Inferior parietal cortex (tissue), 1 donor: Measurements from ENCODE around the gene ADAM12.
"Not testable (repeated sequence)": the region's sequence is repeated elsewhere in the genome, so short reads cannot be mapped to it uniquely, and the experiment has no call there.

Source experiments
- DNase-seq: peaks from one replicate; pipeline ENCODE4 v3.0.0-alpha.2; 2016; ENCODE audit errors: extremely low spot score

The ADAM12 gene

DNA sequence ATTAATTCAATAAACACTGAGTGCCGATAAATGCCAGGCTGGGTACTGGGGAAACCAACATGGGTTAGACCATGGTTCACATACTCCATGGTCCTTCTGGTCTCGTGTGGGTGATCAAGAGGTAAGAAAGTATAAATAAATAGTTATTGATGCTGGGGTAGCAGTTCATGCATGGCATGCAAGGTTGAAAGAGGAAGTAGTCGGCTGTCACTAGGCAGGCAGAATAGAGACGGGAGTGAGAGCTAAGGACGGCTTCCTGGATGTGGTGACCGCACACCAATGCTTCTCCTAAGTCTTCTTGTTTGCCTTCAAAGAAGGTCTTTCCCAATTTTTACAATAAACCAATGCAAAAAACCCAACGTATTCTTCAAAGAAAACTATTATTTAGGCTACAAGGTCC lies 208.6 kb downstream of the ADAM12 start:
- DNase-seq: no peak

DNA sequence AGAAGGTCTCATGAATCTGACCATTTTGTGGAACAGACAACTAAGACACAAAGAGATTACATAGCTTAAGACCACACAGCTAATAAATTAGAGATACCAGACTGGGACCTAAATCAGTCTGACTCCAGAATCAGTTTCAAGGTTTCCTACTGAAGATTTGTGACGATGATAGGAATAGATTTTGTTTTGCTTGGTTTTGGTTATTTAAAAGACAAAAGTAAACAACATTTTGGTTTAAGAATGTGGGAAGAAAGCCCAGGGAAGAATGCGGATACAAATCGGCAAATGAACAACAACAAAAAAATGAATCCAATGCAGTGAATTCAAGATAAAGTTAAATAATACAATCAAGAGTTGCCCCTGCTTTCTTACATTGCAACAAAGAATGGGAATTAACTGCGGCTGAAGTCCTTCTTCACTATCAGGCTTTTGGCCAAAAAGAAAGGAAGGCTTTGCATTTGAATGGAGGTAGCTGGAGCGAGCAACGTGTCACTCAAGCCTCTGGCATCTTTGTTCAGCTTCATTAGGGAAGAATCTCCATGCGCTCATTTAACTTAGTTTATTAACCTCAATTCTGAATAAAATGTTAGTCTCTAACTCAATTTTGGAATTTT lies 210.8 kb downstream of the ADAM12 start:
- DNase-seq: no peak

DNA sequence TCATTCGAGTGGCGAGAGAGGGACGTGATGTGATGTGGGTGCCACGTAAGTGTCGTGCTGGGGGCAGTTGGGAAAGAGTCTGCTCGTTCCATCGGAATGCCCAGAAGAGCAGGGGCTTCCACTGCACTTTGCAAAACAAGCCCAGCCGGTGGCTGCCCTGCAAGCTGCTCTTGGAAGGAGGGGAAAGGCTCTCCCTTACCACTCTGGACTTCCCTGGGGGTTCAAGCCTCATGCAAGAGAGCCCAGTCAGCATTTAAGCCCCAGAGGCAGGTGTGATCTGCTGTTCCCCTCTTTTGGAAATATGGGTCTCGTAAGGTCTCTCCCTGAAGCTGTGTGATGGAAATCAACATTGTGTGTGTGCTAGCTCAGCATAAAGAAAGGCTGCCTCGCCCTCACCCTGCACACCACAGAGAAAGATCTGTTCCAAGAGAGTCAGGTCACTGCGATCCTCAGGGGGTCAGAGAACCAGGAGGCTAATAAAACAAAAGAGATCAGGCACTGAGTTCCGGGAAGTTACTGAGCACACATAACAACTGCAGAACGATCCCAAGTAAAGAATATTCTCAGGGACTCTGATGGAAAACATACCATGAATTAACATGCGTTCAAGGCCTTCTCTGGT lies 212.5 kb downstream of the ADAM12 start:
- DNase-seq: no peak

DNA sequence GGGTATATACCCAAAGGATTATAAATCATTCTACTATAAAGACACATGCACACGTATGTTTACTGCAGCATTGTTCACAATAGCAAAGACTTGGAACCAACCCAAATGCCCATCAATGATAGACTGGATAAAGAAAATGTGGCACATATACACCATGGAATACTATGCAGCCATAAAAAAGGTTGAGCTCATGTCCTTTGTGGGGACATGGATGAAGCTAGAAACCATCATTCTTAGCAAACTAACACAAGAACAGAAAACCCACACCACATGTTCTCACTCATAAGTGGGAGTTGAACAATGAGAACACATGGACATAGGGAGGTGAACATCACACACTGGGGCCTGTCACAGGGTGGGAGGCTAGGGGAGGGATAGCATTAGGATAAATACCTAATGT lies 215.5 kb downstream of the ADAM12 start:
- not testable (repeated sequence) for DNase-seq

DNA sequence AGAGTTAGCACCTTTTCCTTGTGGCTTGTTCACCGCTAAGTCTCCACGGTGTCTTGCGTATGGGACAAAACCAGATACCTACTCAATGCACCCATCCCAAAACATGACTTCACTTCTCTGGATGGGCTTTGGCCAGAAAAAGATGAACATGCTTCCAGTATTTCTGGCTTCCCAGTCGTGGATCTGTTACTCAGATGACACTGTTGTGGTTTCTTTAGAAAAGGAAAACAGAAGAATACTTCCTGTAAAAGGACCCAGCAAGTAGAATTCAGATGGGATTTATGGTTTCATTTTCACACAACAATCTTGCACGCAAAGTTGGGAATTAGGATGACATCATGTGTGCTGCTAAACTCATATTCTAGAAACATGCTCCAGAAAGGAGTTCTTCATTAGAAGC lies 216.7 kb downstream of the ADAM12 start:
- DNase-seq: no peak

DNA sequence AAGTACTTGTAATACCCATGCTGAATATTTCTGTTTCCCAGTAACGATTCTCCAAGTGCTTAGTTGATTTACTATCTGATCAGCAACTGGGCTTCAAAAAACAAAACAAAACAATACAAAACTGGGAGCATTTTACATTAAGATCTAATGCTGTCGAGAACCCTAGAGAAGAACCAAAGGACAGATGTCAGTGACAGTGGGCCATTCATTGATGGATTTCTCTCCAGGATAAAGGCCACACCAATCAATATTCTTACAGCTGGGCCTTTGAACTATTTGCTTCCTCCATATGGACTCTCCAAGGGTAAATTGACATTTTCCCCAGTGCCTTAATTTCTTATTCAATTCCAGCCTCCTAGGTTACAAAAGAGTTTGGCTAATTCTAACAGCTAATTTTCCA lies 217.5 kb downstream of the ADAM12 start:
- DNase-seq: no peak

DNA sequence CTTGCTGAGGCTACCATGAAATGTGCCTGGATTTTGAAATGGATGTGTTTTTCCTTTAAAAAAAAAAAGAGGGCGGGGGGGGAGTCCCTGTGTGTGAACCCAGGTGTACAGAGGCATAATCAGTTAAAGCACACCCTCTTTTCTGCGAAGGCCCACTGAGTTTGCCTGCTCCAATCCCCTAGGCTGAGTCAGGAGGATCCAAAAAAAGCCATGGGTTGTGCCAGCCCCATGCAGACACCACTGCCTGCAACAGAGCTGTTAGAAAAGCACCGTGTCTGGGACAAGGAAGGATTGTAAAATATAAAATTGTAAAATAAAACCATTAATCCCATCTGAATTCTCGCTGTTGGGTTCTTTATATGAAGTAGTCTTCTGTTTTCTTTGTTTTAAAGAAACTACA lies 217.9 kb downstream of the ADAM12 start:
- DNase-seq: no peak

DNA sequence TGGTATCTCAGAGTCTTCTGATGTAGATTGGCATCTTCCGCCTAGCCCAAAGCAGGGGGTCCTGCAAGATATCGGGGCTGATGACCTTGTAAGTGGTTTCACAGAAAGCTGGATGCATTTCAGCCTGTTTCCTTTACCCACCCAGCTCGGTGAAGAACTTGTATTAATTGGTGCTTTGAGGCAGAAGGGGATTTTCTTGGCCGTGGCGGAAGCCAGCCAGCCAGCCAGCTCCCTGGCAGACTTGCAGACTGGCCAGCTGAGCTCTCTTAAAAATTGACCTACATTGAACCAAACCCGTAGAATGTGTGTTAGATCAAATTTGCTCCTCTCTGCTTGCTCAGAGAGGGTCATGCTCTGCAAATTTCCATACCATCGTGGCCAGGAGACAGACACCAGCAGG lies 218.4 kb downstream of the ADAM12 start:
- DNase-seq: no peak

DNA sequence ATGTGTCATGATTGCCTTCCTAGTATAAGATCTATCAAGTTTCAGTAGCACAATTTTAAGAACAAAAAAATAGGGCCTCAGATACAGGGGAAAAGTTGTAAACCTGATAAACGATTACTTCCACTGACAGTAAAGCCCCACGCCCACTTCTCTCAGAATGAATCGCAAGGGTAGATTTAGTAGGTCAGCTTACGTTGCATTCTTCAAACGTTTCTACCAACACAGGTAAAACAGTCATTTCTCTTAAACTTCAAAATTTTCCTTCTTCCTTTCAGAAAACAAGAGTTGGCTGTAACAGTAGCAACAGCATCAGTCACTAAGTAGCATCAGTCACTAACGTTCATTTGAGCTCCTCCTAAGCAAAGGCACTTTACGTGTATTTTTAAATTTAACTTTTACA lies 221.5 kb downstream of the ADAM12 start:
- DNase-seq: no peak

DNA sequence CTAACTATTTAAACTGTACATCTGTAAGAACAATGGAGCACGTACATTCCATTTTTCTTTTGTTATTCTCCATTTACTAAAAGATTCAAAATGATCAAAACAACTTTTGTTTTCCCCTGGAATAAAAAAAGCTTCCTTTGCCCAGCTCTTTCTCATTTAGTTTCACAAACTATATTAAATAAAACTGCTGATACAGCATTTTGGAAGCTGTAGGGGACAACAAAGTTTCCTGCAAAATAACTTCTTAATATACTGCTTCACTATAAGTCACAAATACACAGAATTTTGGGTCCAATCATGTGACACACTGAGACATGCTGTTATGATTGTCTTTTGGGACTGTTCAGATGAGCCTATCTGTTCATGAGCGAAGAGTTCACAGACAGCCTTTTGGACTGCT lies 222.4 kb downstream of the ADAM12 start:
- DNase-seq: no peak

DNA sequence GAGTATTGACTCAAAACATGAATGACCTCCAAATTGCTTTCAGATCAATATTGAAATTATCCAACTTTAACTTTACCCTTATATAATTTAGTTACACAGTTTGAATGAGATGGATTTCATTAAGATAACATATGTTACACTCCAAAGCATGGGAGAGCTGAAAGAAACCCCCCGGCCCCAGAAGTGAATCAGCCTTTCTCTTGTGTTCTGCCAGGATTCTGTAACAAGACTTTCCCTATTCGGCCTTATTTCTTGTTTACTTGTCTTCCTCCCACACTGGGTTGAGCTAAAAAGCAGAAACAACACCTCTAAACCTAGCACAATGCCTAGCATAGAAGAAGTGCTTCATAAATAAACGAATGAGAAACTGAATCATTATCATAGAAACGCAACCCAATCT lies 224.8 kb downstream of the ADAM12 start:
- no peak for DNase-seq

DNA sequence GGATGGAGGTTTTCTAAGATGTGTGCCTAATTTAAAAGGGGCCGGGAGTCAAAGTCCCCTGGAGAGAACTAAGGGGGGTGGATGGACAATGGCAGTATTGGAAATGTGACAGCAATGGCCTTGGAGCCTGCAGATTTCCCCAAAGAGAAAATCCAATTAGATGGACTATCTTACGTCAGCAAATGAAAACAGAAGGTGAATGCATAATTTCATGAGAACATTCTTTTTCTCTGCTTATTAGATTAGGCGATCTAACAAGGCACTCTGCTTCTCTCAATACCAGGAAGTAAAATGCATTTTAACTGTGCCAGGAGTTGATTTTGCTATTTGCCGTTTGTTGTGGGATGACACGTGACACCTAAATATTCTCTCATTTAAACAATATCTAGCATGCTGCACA lies 226.6 kb downstream of the ADAM12 start:
- DNase-seq: no peak

DNA sequence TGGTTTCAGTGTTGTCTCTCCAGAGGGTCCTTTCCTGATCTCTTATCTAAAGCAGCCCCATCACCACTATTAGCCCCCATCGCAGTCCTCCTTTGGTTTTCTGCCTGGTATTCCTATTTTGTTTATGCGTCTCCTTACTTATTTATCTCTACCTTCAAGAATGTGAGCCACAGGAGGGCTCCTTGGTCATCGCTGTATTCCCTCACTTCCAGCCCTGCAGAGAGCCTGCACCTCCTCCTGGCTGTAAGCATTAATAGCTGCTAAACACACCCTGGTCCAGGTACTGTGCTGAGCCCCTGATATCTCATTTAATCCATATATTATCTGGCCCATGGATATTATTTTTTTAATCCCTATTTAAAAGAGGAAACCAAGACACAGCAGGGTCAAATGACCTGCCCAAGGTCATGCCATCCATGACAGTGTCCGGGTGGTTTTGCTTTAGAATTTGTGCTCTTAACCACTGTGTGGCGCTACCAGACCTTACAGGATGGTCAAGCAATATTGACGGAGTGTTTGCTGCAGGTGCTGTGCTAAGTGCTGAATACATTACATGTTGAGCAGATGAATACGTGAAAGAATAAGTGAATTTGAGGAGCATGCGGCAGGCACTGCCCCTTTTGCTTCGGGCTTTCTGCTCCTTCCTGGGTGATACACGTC lies 227.2 kb downstream of the ADAM12 start:
- DNase-seq: no peak

DNA sequence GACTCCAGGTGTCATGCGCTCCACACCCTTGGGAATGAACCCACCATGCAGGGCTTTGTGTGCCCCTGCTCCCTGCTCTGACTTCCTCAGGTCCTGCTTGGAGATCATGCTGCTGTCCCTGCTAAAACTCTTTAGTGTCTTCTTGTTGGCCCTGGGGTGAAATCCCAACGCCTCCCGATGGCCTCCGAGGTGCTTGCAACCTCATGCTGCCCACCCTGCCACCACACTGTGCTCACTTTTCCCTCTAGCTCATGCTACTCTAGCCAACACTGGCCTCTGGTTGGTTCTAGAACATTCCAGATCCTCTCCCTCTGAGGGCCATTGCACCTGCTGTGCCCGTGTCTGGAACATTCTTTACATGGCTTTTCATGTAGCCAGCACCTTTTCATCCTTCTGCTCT lies 227.7 kb downstream of the ADAM12 start:
- no peak for DNase-seq

DNA sequence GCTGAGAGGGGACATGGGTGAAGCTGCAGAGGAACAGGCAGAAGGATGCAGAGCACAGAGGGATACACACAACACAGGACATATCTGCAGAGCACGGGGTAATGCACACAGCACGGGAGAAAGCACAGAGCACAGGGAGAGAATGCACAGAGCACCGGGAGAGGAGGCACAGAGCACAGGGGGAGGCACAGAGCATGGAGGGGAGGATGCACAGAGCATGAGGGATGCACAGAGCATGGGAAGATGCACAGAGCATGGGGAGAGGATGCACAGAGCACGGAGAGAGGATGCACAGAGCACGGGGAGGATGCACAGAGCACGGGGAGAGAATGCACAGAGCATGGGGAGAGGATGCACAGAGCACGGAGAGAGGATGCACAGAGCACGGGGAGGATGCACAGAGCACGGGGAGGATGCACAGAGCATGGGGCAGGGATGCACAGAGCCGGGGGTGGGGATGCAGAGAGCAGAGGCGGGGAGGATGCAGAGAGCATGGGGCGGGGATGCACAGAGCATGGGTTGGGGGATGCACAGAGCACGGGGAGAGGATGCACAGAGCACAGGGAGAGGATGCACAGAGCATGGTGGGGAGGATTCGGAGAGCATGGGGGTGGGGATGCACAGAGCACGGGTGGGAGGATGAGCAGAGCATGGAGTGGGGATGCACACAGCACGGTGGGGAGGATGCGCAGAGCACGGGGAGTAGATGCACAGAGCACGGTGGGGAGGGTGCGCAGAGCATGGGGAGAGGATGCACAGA lies 230.0 kb downstream of the ADAM12 start:
- no peak for DNase-seq

DNA sequence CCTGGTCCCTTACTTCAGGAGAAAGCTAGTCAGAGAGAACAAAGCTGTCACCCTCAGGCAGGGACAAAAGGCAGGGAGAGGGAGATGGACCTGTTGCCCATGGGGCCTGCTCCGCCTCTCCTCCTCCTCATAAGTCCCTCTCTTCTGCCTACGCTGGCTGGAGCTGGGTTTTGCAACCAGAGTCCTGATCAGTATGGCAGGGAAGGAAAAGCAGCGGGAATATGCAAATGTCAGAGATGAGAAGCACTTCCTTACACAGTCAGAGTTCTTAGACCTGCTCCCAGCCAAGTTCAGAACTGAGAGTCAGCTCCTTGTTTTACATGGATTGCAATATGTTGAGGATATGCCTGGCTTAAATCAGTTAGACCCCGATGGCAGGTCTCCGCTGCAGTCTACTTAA lies 231.1 kb downstream of the ADAM12 start:
- no peak for DNase-seq

DNA sequence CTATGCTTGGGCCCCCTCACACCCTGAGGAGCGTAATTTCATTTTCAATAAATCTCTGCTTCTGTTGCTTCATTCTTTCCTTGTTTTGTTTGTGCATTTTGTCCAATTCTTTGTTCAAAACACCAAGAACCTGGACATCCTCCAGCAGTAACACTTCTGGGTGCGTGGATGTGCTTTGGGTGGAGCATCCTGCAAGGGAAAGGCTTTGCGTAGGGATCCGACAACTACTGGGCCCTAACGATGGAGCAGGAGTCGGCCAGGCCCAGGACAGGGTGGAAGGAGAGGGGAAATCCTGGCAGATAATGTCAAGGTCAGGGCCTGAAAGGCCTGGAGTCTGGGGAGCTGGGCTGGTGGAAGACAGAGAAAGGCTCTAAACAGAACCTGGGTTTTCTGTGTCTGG lies 231.8 kb downstream of the ADAM12 start:
- DNase-seq: no peak

DNA sequence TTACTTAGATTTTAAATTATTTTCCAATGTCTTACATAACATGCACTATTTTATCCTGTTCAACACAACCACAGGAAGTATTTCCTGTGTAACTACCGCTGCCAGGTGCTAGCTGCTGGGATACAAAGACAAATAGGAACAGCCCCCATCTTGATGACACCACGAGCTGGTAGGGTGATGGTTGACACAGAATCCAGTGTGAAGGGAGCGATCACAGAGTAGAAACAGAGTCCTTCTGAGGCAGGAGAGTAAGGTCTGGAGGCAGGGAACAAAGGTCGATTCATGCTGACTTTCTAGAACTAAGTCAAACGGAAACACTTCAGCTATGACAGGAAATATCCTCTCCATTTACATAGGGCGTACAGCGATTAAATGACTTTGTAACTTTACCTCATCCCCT lies 232.3 kb downstream of the ADAM12 start:
- no peak for DNase-seq

DNA sequence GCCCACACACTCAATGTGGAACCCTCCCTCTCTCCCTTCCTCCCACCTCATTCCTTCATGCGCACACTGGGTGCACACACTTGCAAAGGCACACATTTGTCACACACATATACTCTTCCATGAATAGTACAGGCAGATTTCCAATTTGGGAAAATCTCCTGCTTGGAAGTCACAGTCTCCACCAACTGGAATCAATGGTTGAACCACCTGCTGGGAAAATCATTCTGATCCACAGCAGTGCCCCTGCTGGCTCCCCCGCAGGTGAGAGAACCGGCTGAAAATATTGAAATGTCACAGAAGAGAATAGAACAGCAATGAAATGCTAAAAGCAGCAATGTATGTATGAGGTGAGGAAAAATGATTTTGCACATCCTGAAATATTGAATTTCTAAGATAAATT lies 232.7 kb downstream of the ADAM12 start:
- DNase-seq: no peak

DNA sequence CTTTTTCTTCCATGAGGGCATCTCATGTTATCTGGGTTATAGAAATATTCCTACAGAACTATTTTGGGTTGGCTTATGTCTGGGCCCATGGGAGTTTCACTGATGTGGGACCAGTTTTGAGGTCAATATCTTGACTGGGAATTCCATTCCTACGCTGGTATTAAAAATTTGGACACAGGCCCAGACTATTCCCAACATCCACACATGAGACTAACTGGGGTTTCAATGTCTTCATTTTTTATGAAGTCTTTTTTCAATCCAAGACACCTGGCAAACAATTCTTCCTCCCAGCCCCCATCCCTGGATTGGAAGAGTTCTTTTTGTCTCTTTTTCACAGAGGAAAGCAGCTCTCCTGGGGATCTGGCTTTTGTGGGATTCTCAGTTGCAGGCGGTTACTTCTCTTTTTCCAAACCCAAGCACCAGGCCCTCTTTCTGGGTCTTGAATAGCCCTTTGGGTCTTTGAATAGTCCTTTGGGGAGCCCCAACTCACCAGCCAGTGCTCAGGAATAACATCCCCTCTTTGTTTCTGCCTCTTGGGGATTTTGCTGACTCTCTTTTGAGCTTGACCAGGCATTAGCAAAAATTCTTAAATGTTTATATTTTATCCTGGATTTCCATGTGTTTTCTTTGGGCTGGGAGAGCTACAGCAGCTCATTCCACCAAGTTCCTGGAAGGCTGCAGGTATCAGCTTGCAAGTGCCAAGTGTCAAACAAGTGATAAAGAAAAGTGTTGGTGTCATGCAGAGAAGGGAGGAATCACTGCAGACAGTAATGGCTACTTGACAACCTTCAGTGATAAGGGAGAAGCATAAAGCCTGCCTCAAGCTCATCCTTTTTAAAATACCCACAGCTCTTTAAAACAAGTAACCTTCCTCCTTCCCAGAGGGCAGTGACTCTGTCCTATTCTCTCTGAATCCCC lies 234.3 kb downstream of the ADAM12 start:
- no peak for DNase-seq

DNA sequence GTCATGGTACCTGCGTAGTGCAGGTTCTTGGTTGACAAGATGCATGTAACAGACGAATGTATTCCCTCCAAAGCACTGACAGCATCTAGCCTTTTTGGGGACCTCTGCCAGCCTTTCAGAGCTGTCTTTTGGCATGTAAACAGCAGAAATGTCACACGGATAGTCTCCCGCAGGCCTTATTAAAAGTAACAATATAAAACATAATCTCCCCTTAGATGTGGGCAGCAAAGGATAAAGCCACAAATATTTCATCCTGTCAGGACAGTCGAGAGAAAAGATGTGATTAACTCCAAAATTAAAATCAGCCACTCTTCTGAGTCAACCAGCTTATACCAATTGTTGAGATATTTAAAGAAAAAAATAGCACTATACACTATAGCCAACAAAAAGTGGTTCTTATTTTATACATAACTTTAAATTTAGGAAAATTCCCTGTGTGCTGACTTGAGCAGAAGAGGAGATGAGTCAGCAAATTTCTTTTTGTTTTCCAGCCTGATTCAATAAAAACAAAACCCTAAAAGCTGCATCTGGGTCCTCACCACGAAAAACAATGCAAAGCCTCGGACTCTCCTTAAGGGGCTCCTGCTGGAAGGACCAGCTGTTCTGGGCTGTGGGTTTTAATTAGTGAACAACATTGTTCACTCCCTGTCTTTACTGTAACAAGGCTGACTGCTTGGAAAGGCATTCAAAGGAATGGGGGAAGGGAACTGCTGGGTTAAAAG lies 240.2 kb downstream of the ADAM12 start:
- no peak for DNase-seq
